GM23338 (cell line): ENCODE data around the gene ZNF609. TPM values are rescaled to one million over a fixed set of nuclear protein-coding genes. Genes with fewer than 3 reads are reported as not detected.

ENCODE experiments used
- ATAC-seq: fragments of 200-7000 bp; cut with Tn5 transposase; 3 replicates; pipeline ENCODE4 v1.9.1; 2020
- DNase-seq: peaks from one replicate; pipeline ENCODE4 v3.0.0-alpha.2; 2015; ENCODE audit warnings: low spot score
- H2AFZ ChIP-seq: fragments of 200-600 bp; sonication (generic); 2 replicates; pipeline ENCODE4 v1.8.0; 2016; ENCODE audit warnings: antibody characterized with exemption, mild to moderate bottlenecking, moderate library complexity
- H3F3A ChIP-seq: fragments of 200-600 bp; sonication (generic); replicated peaks from 2 replicates; pipeline ENCODE4 v1.8.0; 2017; ENCODE audit warnings: antibody characterized with exemption, mixed run types, low read depth
- H3K27ac ChIP-seq: fragments of 200-600 bp; sonication (generic); 2 replicates; pipeline ENCODE4 v1.6.1; 2016; ENCODE audit warnings: low read depth
- H3K27me3 ChIP-seq: fragments of 200-600 bp; sonication (generic); 2 replicates; pipeline ENCODE4 v1.8.0; 2016; ENCODE audit warnings: mild to moderate bottlenecking, mixed run types, moderate library complexity; ENCODE audit not compliant: insufficient read depth
- H3K36me3 ChIP-seq: fragments of 200-600 bp; sonication (generic); 2 replicates; pipeline ENCODE4 v1.8.0; 2016; ENCODE audit warnings: mild to moderate bottlenecking; ENCODE audit not compliant: insufficient read depth
- H3K4me1 ChIP-seq: fragments of 200-600 bp; sonication (generic); 2 replicates; pipeline ENCODE4 v1.8.0; 2016; ENCODE audit warnings: mild to moderate bottlenecking, moderate library complexity; ENCODE audit not compliant: insufficient read depth
- H3K4me2 ChIP-seq: fragments of 200-600 bp; sonication (generic); 2 replicates; pipeline ENCODE4 v1.7.1; 2017; ENCODE audit warnings: mixed run types
- H3K4me3 ChIP-seq: fragments of 200-600 bp; sonication (generic); 2 replicates; pipeline ENCODE4 v1.6.1; 2016; ENCODE audit warnings: mixed run types
- H3K79me2 ChIP-seq: fragments of 200-600 bp; sonication (generic); replicated peaks from 2 replicates; pipeline ENCODE4 v1.8.0; 2017; ENCODE audit warnings: mild to moderate bottlenecking; ENCODE audit not compliant: insufficient read depth
- H3K9me2 ChIP-seq: fragments of 200-600 bp; sonication (generic); 2 replicates; pipeline ENCODE4 v1.8.0; 2017; ENCODE audit not compliant: insufficient read depth
- H4K20me1 ChIP-seq: fragments of 200-600 bp; sonication (generic); replicated peaks from 2 replicates; pipeline ENCODE4 v1.8.0; 2017; ENCODE audit warnings: mild to moderate bottlenecking; ENCODE audit not compliant: insufficient read depth
- H3K27ac Mint-ChIP-seq: 2 replicates; pipeline ENCODE4 v1.8.0; 2020; ENCODE audit warnings: inconsistent platforms, mild to moderate bottlenecking, moderate library complexity, mixed read lengths
- H3K27me3 Mint-ChIP-seq: 3 replicates; pipeline ENCODE4 v1.8.0; 2022; ENCODE audit warnings: low read depth, mild to moderate bottlenecking, moderate library complexity, mixed read lengths, inconsistent platforms; ENCODE audit not compliant: insufficient read depth, poor library complexity
- H3K36me3 Mint-ChIP-seq: 3 replicates; pipeline ENCODE4 v1.8.0; 2021; ENCODE audit warnings: low read depth, mild to moderate bottlenecking, inconsistent platforms, moderate library complexity, mixed read lengths
- H3K4me1 Mint-ChIP-seq: 3 replicates; pipeline ENCODE4 v1.8.0; 2020; ENCODE audit warnings: mild to moderate bottlenecking, inconsistent platforms, mixed read lengths
- H3K4me3 Mint-ChIP-seq: 3 replicates; pipeline ENCODE4 v1.8.0; 2021; ENCODE audit warnings: moderate library complexity, mild to moderate bottlenecking, inconsistent platforms, mixed read lengths
- H3K9me3 Mint-ChIP-seq: 3 replicates; pipeline ENCODE4 v1.8.0; 2020; ENCODE audit warnings: moderate library complexity, mild to moderate bottlenecking, inconsistent platforms, mixed read lengths
- CREB1 ChIP-seq: fragments of 250-450 bp; sonication (Bioruptor Pico); IDR thresholded peaks from 2 replicates; pipeline ENCODE4 v1.5.0; 2020; ENCODE audit warnings: low read depth, mild to moderate bottlenecking, moderate library complexity
- CTCF ChIP-seq, 2 experiments: fragments of 200-600 bp in 1 of 2; sonication (generic) in 1 of 2; conservative IDR thresholded peaks; 2 replicates each; pipeline versions ENCODE4 v1.5.1 to v1.6.1; 2016 to 2017; ENCODE audit warnings: antibody characterized with exemption in 2 of 2, low read depth in 2 of 2, mild to moderate bottlenecking in 2 of 2, moderate library complexity in 1 of 2
- EZH2 ChIP-seq: fragments of 200-600 bp; sonication (generic); IDR thresholded peaks from one replicate; pipeline ENCODE4 v1.8.0; 2017; ENCODE audit warnings: antibody characterized with exemption, mild to moderate bottlenecking, low read depth; ENCODE audit not compliant: unreplicated experiment
- EZH2phosphoT487 ChIP-seq: fragments of 200-600 bp; sonication (generic); IDR thresholded peaks from one replicate; pipeline ENCODE4 v1.8.1; 2018; ENCODE audit warnings: antibody characterized with exemption; ENCODE audit not compliant: unreplicated experiment
- NANOG ChIP-seq: IDR thresholded peaks from 2 replicates; pipeline ENCODE4 v1.6.1; 2016; ENCODE audit warnings: antibody characterized with exemption, borderline replicate concordance
- POLR2AphosphoS5 ChIP-seq: IDR thresholded peaks from 2 replicates; pipeline ENCODE4 v1.6.1; 2016; ENCODE audit warnings: antibody characterized with exemption, low read depth
- REST ChIP-seq: IDR thresholded peaks from one replicate; pipeline ENCODE4 v1.6.1; 2018; ENCODE audit warnings: antibody characterized with exemption; ENCODE audit not compliant: unreplicated experiment
- STAT1 ChIP-seq: IDR thresholded peaks from one replicate; pipeline ENCODE4 v1.6.1; 2016; ENCODE audit warnings: antibody characterized with exemption; ENCODE audit not compliant: unreplicated experiment
- ZNF114 ChIP-seq: fragments of 250-450 bp; sonication (Bioruptor Pico); IDR thresholded peaks from 2 replicates; pipeline ENCODE4 v1.5.0; 2020; ENCODE audit warnings: mild to moderate bottlenecking, moderate library complexity
- ZNF331 ChIP-seq: fragments of 250-450 bp; sonication (Bioruptor Pico); IDR thresholded peaks from 2 replicates; pipeline ENCODE4 v1.5.0; 2020; ENCODE audit warnings: low read depth, mild to moderate bottlenecking, moderate library complexity
- polyA plus RNA-seq: library from polyadenylated mRNA; unstranded; fragments of >200 nt; fragmentation: Nextera tagmentation; extraction: Ambion mirVana; gene quantifications from 2 replicates; pipeline ENCODE4 v1.2.1, GENCODE V29; 2016
- total RNA-seq: library from RNA; depleted of rRNA; stranded (reverse); fragments of >200 nt; shearing (Covaris generic); gene quantifications from 2 replicates; pipeline ENCODE4 v1.2.3, GENCODE V29; 2014
- TF ChIP-seq, protein P1 (sequence below): fragments of 250-450 bp; sonication (Bioruptor Pico); IDR thresholded peaks from 2 replicates; pipeline ENCODE4 v1.5.0; 2020; ENCODE audit warnings: mild to moderate bottlenecking, moderate library complexity
- TF ChIP-seq, protein P2 (sequence below): IDR thresholded peaks from 2 replicates; pipeline ENCODE4 v1.6.1; 2016; ENCODE audit warnings: antibody characterized with exemption

Gene ZNF609
- total and polyA plus RNA-seq, 2 experiments from 2014 or later = 26.4 to 40.2 TPM

DNA sequence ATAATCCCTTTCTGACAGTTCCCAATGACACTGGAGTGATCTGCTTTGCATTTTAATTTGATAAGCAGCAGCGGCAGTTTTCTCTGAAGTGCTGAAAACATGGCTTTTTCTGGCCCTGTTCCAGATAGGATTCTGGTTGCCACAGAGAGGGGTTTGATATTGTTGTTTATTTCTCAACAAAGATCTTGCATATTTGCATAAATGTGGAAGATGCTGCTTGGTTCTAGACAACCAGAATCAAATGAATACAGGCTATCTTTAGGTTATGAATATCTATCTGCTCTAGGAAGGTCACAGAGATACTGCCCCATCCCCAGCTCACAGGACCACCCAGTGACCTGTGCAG lies 137.1 kb downstream of the ZNF609 start:
- Histone ChIP-seq H3K9me2 (no peaks in the 10 kb centered on the region), H3K4me1 (peaks cover 12% of the 10 kb centered on the region), H2AFZ (no peak overlapping the region), H3K27me3 (no peaks in the 10 kb centered on the region), H4K20me1 (peaks cover 39% of the 10 kb centered on the region), H3K79me2 (peaks cover 91% of the 10 kb centered on the region), H3K36me3 (no peaks in the 10 kb centered on the region), H3K4me3 (no peak overlapping the region), H3K4me2 (no peak overlapping the region), H3F3A (no peaks in the 10 kb centered on the region; the same call in 1 of the 2 replicates), H3K27ac (no peak overlapping the region)
- H3K4me1 Mint-ChIP-seq = peaks cover 35% of the 10 kb centered on the region
- DNase-seq = no peak
- no peak overlapping the region for H3K27ac Mint-ChIP-seq
- 0 out of 3 replicates have a peak, but pooled peaks cover 2% of the 10 kb centered on the region for H3K36me3 Mint-ChIP-seq
- H3K27me3 Mint-ChIP-seq = peaks cover 5% of the 10 kb centered on the region
- no peak for ATAC-seq
- TF ChIP-seq ZNF331 (CRISPR knock-in tag) = no peak
- TF ChIP-seq POLR2AphosphoS5 = no peak
- TF ChIP-seq, protein P1, sequence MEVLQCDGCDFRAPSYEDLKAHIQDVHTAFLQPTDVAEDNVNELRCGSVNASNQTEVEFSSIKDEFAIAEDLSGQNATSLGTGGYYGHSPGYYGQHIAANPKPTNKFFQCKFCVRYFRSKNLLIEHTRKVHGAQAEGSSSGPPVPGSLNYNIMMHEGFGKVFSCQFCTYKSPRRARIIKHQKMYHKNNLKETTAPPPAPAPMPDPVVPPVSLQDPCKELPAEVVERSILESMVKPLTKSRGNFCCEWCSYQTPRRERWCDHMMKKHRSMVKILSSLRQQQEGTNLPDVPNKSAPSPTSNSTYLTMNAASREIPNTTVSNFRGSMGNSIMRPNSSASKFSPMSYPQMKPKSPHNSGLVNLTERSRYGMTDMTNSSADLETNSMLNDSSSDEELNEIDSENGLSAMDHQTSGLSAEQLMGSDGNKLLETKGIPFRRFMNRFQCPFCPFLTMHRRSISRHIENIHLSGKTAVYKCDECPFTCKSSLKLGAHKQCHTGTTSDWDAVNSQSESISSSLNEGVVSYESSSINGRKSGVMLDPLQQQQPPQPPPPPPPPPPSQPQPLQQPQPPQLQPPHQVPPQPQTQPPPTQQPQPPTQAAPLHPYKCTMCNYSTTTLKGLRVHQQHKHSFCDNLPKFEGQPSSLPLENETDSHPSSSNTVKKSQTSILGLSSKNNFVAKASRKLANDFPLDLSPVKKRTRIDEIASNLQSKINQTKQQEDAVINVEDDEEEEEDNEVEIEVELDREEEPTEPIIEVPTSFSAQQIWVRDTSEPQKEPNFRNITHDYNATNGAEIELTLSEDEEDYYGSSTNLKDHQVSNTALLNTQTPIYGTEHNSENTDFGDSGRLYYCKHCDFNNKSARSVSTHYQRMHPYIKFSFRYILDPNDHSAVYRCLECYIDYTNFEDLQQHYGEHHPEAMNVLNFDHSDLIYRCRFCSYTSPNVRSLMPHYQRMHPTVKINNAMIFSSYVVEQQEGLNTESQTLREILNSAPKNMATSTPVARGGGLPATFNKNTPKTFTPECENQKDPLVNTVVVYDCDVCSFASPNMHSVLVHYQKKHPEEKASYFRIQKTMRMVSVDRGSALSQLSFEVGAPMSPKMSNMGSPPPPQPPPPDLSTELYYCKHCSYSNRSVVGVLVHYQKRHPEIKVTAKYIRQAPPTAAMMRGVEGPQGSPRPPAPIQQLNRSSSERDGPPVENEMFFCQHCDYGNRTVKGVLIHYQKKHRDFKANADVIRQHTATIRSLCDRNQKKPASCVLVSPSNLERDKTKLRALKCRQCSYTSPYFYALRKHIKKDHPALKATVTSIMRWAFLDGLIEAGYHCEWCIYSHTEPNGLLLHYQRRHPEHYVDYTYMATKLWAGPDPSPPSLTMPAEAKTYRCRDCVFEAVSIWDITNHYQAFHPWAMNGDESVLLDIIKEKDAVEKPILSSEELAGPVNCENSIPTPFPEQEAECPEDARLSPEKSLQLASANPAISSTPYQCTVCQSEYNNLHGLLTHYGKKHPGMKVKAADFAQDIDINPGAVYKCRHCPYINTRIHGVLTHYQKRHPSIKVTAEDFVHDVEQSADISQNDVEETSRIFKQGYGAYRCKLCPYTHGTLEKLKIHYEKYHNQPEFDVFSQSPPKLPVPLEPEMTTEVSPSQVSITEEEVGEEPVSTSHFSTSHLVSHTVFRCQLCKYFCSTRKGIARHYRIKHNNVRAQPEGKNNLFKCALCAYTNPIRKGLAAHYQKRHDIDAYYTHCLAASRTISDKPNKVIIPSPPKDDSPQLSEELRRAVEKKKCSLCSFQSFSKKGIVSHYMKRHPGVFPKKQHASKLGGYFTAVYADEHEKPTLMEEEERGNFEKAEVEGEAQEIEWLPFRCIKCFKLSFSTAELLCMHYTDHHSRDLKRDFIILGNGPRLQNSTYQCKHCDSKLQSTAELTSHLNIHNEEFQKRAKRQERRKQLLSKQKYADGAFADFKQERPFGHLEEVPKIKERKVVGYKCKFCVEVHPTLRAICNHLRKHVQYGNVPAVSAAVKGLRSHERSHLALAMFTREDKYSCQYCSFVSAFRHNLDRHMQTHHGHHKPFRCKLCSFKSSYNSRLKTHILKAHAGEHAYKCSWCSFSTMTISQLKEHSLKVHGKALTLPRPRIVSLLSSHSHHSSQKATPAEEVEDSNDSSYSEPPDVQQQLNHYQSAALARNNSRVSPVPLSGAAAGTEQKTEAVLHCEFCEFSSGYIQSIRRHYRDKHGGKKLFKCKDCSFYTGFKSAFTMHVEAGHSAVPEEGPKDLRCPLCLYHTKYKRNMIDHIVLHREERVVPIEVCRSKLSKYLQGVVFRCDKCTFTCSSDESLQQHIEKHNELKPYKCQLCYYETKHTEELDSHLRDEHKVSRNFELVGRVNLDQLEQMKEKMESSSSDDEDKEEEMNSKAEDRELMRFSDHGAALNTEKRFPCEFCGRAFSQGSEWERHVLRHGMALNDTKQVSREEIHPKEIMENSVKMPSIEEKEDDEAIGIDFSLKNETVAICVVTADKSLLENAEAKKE (CRISPR knock-in tag) = no peak
- no peak for TF ChIP-seq CTCF (conservative IDR thresholded peaks at IDR 0.05; ENCODE audit: low read depth in 2 of 2)
- TF ChIP-seq, protein P2, sequence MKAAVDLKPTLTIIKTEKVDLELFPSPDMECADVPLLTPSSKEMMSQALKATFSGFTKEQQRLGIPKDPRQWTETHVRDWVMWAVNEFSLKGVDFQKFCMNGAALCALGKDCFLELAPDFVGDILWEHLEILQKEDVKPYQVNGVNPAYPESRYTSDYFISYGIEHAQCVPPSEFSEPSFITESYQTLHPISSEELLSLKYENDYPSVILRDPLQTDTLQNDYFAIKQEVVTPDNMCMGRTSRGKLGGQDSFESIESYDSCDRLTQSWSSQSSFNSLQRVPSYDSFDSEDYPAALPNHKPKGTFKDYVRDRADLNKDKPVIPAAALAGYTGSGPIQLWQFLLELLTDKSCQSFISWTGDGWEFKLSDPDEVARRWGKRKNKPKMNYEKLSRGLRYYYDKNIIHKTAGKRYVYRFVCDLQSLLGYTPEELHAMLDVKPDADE = no peak
- TF ChIP-seq REST = no peak
- no peak for TF ChIP-seq EZH2
- no peak for TF ChIP-seq NANOG
- no peak for TF ChIP-seq ZNF114 (CRISPR knock-in tag)
- no peak for TF ChIP-seq CREB1 (CRISPR knock-in tag)
- TF ChIP-seq STAT1 = no peak
- TF ChIP-seq EZH2phosphoT487 = no peak
- H3K4me3 Mint-ChIP-seq = no peak overlapping the region
- H3K9me3 Mint-ChIP-seq = no peaks in the 10 kb centered on the region
